BJ (cell line): ENCODE measurements around the gene GLTP. TPM values are rescaled to one million over a fixed set of nuclear protein-coding genes. Genes with fewer than 3 reads are reported as not detected.
"Not testable (repeated sequence)": the region's sequence is repeated elsewhere in the genome, so short reads cannot be mapped to it uniquely, and the experiment has no call there.

ENCODE experiments used
- CTCF ChIA-PET: fragments of 350-600 bp; formaldehyde crosslinking; extraction: SDS; loops from one replicate; lab custom pipeline; 2021; ENCODE audit warnings: antibody characterized with exemption, inconsistent platforms; lab: Yijun Ruan, JAX
- POLR2A ChIA-PET: fragments of 300-600 bp; sonication (Branson Sonifier 250); formaldehyde crosslinking; extraction: SDS; loops from one replicate; lab custom pipeline; 2021; ENCODE audit warnings: antibody characterized with exemption; lab: Charles Lee
- DNase-seq: peaks from one replicate; pipeline ENCODE4 v3.0.0-alpha.2; 2011; ENCODE audit warnings: low read depth
- H3K27me3 ChIP-seq: 2 replicates; pipeline ENCODE4 v1.6.0; 2011; ENCODE audit warnings: low read length; ENCODE audit not compliant: control insufficient read depth, insufficient read depth
- H3K36me3 ChIP-seq: 2 replicates; pipeline ENCODE4 v1.5.1; 2011; ENCODE audit warnings: low read length; ENCODE audit not compliant: control insufficient read depth, insufficient read depth
- H3K4me3 ChIP-seq: 2 replicates; pipeline ENCODE4 v1.5.1; 2011; ENCODE audit warnings: low read depth, mild to moderate bottlenecking, control low read depth, low read length
- polyA plus RNA-seq: library from polyadenylated mRNA; depleted of rRNA; stranded (reverse); fragments of >200 nt; gene quantifications from 2 replicates; pipeline ENCODE4 v1.2.3, GENCODE V29; 2011
- TF ChIP-seq, protein P1 (sequence below): IDR thresholded peaks from 2 replicates; pipeline ENCODE4 v1.5.1; 2011; ENCODE audit warnings: low read depth, mild to moderate bottlenecking, control low read depth, inconsistent platforms, low read length, moderate library complexity; ENCODE audit not compliant: insufficient read depth

The GLTP gene
- polyA plus RNA-seq, 1 experiment, result 33.8 TPM

GRCh38 chr12:109868182-109869051 lies 11.9 kb downstream of the GLTP start:
- ChIA-PET CTCF (interaction anchor here (0.9 to 5.5 kb wide), 5 partner anchors 15 to 63 kb away, joined by 3 to 41 read pairs (median 3); no protein-coding TSS in a partner anchor), POLR2A (no interaction called here)
- H3K36me3 ChIP-seq, result no peaks in the 10 kb centered on the region; the same call in 1 of the 2 replicates
- peak; percentile 54 for DNase-seq
- H3K4me3 ChIP-seq, result no peak overlapping the region
- no peaks in the 10 kb centered on the region for H3K27me3 ChIP-seq
- TF ChIP-seq, protein P1, sequence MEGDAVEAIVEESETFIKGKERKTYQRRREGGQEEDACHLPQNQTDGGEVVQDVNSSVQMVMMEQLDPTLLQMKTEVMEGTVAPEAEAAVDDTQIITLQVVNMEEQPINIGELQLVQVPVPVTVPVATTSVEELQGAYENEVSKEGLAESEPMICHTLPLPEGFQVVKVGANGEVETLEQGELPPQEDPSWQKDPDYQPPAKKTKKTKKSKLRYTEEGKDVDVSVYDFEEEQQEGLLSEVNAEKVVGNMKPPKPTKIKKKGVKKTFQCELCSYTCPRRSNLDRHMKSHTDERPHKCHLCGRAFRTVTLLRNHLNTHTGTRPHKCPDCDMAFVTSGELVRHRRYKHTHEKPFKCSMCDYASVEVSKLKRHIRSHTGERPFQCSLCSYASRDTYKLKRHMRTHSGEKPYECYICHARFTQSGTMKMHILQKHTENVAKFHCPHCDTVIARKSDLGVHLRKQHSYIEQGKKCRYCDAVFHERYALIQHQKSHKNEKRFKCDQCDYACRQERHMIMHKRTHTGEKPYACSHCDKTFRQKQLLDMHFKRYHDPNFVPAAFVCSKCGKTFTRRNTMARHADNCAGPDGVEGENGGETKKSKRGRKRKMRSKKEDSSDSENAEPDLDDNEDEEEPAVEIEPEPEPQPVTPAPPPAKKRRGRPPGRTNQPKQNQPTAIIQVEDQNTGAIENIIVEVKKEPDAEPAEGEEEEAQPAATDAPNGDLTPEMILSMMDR, result no peak

GRCh38 chr12:109864916-109865315 lies 15.4 kb downstream of the GLTP start:
- Histone ChIP-seq H3K4me3 (no peak overlapping the region), H3K36me3 (peaks cover 5% of the 10 kb centered on the region), H3K27me3 (no peaks in the 10 kb centered on the region)
- TF ChIP-seq, protein P1, result no peak
- CTCF ChIA-PET, result interaction anchor here (0.6 to 5.5 kb wide), 3 partner anchors 12 to 19 kb away, joined by 3 to 41 read pairs (median 5); no protein-coding TSS in a partner anchor
- DNase-seq, result no peak
- POLR2A ChIA-PET, result no interaction called here

DNA sequence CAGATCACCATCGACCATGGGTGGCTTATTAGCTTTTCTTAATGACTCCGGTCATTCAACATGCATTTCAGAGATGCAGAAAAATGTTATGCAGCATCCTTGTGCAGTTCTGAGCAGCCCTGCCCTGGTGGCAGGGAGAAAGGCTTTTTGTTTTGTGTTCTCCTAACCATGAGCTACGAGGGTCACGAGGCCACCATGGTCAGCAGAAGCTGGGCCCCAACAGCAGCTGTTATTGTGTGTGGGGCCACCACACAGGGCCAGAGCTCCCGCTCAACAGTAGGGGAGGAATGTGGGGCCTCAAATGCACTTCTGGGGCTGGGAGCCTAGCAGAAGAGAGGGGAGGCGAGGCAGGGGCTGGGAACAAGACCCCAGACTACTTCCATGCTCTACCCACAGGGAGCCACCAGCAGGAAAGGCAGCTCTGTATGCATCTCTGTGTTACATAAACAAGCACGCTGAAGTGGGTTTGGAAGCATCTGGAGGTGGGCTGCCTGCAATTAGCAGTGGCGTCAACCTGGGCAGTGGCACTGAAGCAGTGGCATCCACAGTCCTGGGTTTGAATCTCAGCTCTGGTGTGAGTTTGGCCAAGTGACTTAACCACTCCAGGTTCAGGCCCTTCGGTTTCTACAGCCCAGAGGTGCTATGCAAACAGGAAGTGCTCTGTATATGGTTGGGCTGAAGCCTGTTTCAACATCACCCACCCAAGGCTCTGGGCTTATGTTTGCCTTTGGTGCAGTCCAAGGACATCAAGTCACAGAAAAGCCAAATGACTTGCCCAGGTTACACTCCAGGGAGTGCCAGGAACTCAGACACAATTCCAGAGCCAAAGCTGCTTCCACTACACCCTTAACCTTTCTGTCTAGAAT lies 16.3 kb downstream of the GLTP start:
- POLR2A ChIA-PET, result no interaction called here
- Histone ChIP-seq H3K36me3 (peaks cover 5% of the 10 kb centered on the region), H3K27me3 (no peaks in the 10 kb centered on the region), H3K4me3 (no peak overlapping the region)
- DNase-seq, result no peak
- TF ChIP-seq, protein P1, result no peak
- CTCF ChIA-PET, result interaction anchor here (0.8 to 5.5 kb wide), 3 partner anchors 11 to 494 kb away, joined by 3 to 41 read pairs (median 3); no protein-coding TSS in a partner anchor

- CTCF ChIA-PET, result interaction anchor here (1.0 to 1.3 kb wide), 4 partner anchors 9 to 66 kb away, joined by 3 to 5 read pairs (median 4); no protein-coding TSS in a partner anchor
- POLR2A ChIA-PET, H3K27me3 ChIP-seq, H3K4me3 ChIP-seq, H3K36me3 ChIP-seq, DNase-seq: not testable (repeated sequence)
Observed at GRCh38 chr12:109862491-109862890, 17.9 kb downstream of the GLTP start.

DNA sequence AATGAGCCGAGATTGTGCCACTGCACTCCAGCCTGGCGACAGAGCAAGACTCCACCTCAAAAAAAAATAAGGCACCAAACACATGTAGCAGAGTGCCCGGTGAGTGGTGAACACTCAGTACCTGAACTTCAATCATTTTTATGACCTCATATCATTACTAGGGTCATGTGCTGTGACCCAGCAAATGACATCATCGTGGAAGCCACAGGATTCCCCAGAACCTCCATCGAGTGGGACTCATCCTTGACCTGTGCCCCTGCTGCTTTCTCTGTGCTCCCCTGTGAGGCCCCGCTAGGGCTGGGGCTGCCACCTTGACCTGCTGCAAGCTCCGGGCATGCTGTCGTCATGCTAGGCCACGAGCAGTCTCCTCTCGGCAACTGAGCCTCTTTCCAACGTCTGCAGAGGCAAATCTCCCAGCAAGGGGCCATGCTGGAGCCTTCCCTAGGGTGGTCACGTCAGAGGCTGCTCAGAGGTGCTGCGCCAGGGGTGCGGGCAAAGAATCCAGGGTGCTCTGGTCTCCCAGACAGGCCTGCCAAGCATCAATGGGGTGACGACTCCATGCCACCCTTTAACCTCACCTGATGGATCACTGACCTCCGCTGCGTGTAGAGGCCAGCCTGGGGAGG lies 18.5 kb downstream of the GLTP start:
- no peak for DNase-seq
- POLR2A ChIA-PET, result no interaction called here
- CTCF ChIA-PET, result interaction anchor here (1.0 to 3.6 kb wide), 3 partner anchors 9 to 57 kb away, joined by 3 to 22 read pairs (median 4); no protein-coding TSS in a partner anchor
- H3K4me3 ChIP-seq, result no peak overlapping the region
- TF ChIP-seq, protein P1, result no peak
- H3K36me3 ChIP-seq, result peaks cover 9% of the 10 kb centered on the region
- no peaks in the 10 kb centered on the region for H3K27me3 ChIP-seq
